GM23338 (cell line): ENCODE data around the gene WTIP. TPM values are rescaled to one million over a fixed set of nuclear protein-coding genes. Genes with fewer than 3 reads are reported as not detected.

Source experiments
- ATAC-seq: fragments of 200-7000 bp; cut with Tn5 transposase; 3 replicates; pipeline ENCODE4 v1.9.1; 2020
- DNase-seq: peaks from one replicate; pipeline ENCODE4 v3.0.0-alpha.2; 2015; ENCODE audit warnings: low spot score
- H2AFZ ChIP-seq: fragments of 200-600 bp; sonication (generic); 2 replicates; pipeline ENCODE4 v1.8.0; 2016; ENCODE audit warnings: antibody characterized with exemption, mild to moderate bottlenecking, moderate library complexity
- H3F3A ChIP-seq: fragments of 200-600 bp; sonication (generic); replicated peaks from 2 replicates; pipeline ENCODE4 v1.8.0; 2017; ENCODE audit warnings: antibody characterized with exemption, mixed run types, low read depth
- H3K27ac ChIP-seq: fragments of 200-600 bp; sonication (generic); 2 replicates; pipeline ENCODE4 v1.6.1; 2016; ENCODE audit warnings: low read depth
- H3K27me3 ChIP-seq: fragments of 200-600 bp; sonication (generic); 2 replicates; pipeline ENCODE4 v1.8.0; 2016; ENCODE audit warnings: mild to moderate bottlenecking, mixed run types, moderate library complexity; ENCODE audit not compliant: insufficient read depth
- H3K36me3 ChIP-seq: fragments of 200-600 bp; sonication (generic); 2 replicates; pipeline ENCODE4 v1.8.0; 2016; ENCODE audit warnings: mild to moderate bottlenecking; ENCODE audit not compliant: insufficient read depth
- H3K4me1 ChIP-seq: fragments of 200-600 bp; sonication (generic); 2 replicates; pipeline ENCODE4 v1.8.0; 2016; ENCODE audit warnings: mild to moderate bottlenecking, moderate library complexity; ENCODE audit not compliant: insufficient read depth
- H3K4me2 ChIP-seq: fragments of 200-600 bp; sonication (generic); 2 replicates; pipeline ENCODE4 v1.7.1; 2017; ENCODE audit warnings: mixed run types
- H3K4me3 ChIP-seq: fragments of 200-600 bp; sonication (generic); 2 replicates; pipeline ENCODE4 v1.6.1; 2016; ENCODE audit warnings: mixed run types
- H3K79me2 ChIP-seq: fragments of 200-600 bp; sonication (generic); replicated peaks from 2 replicates; pipeline ENCODE4 v1.8.0; 2017; ENCODE audit warnings: mild to moderate bottlenecking; ENCODE audit not compliant: insufficient read depth
- H3K9me2 ChIP-seq: fragments of 200-600 bp; sonication (generic); 2 replicates; pipeline ENCODE4 v1.8.0; 2017; ENCODE audit not compliant: insufficient read depth
- H4K20me1 ChIP-seq: fragments of 200-600 bp; sonication (generic); replicated peaks from 2 replicates; pipeline ENCODE4 v1.8.0; 2017; ENCODE audit warnings: mild to moderate bottlenecking; ENCODE audit not compliant: insufficient read depth
- H3K27ac Mint-ChIP-seq: 2 replicates; pipeline ENCODE4 v1.8.0; 2020; ENCODE audit warnings: inconsistent platforms, mild to moderate bottlenecking, moderate library complexity, mixed read lengths
- H3K27me3 Mint-ChIP-seq: 3 replicates; pipeline ENCODE4 v1.8.0; 2022; ENCODE audit warnings: low read depth, mild to moderate bottlenecking, moderate library complexity, mixed read lengths, inconsistent platforms; ENCODE audit not compliant: insufficient read depth, poor library complexity
- H3K36me3 Mint-ChIP-seq: 3 replicates; pipeline ENCODE4 v1.8.0; 2021; ENCODE audit warnings: low read depth, mild to moderate bottlenecking, inconsistent platforms, moderate library complexity, mixed read lengths
- H3K4me1 Mint-ChIP-seq: 3 replicates; pipeline ENCODE4 v1.8.0; 2020; ENCODE audit warnings: mild to moderate bottlenecking, inconsistent platforms, mixed read lengths
- H3K4me3 Mint-ChIP-seq: 3 replicates; pipeline ENCODE4 v1.8.0; 2021; ENCODE audit warnings: moderate library complexity, mild to moderate bottlenecking, inconsistent platforms, mixed read lengths
- H3K9me3 Mint-ChIP-seq: 3 replicates; pipeline ENCODE4 v1.8.0; 2020; ENCODE audit warnings: moderate library complexity, mild to moderate bottlenecking, inconsistent platforms, mixed read lengths
- CREB1 ChIP-seq: fragments of 250-450 bp; sonication (Bioruptor Pico); IDR thresholded peaks from 2 replicates; pipeline ENCODE4 v1.5.0; 2020; ENCODE audit warnings: low read depth, mild to moderate bottlenecking, moderate library complexity
- EZH2phosphoT487 ChIP-seq: fragments of 200-600 bp; sonication (generic); IDR thresholded peaks from one replicate; pipeline ENCODE4 v1.8.1; 2018; ENCODE audit warnings: antibody characterized with exemption; ENCODE audit not compliant: unreplicated experiment
- NANOG ChIP-seq: IDR thresholded peaks from 2 replicates; pipeline ENCODE4 v1.6.1; 2016; ENCODE audit warnings: antibody characterized with exemption, borderline replicate concordance
- POLR2AphosphoS5 ChIP-seq: IDR thresholded peaks from 2 replicates; pipeline ENCODE4 v1.6.1; 2016; ENCODE audit warnings: antibody characterized with exemption, low read depth
- REST ChIP-seq: IDR thresholded peaks from one replicate; pipeline ENCODE4 v1.6.1; 2018; ENCODE audit warnings: antibody characterized with exemption; ENCODE audit not compliant: unreplicated experiment
- STAT1 ChIP-seq: IDR thresholded peaks from one replicate; pipeline ENCODE4 v1.6.1; 2016; ENCODE audit warnings: antibody characterized with exemption; ENCODE audit not compliant: unreplicated experiment
- ZNF114 ChIP-seq: fragments of 250-450 bp; sonication (Bioruptor Pico); IDR thresholded peaks from 2 replicates; pipeline ENCODE4 v1.5.0; 2020; ENCODE audit warnings: mild to moderate bottlenecking, moderate library complexity
- ZNF331 ChIP-seq: fragments of 250-450 bp; sonication (Bioruptor Pico); IDR thresholded peaks from 2 replicates; pipeline ENCODE4 v1.5.0; 2020; ENCODE audit warnings: low read depth, mild to moderate bottlenecking, moderate library complexity
- ZNF462 ChIP-seq: fragments of 250-450 bp; sonication (Bioruptor Pico); IDR thresholded peaks from 2 replicates; pipeline ENCODE4 v1.5.0; 2020; ENCODE audit warnings: mild to moderate bottlenecking, moderate library complexity
- polyA plus RNA-seq: library from polyadenylated mRNA; unstranded; fragments of >200 nt; fragmentation: Nextera tagmentation; extraction: Ambion mirVana; gene quantifications from 2 replicates; pipeline ENCODE4 v1.2.1, GENCODE V29; 2016
- total RNA-seq: library from RNA; depleted of rRNA; stranded (reverse); fragments of >200 nt; shearing (Covaris generic); gene quantifications from 2 replicates; pipeline ENCODE4 v1.2.3, GENCODE V29; 2014

WTIP gene
- total and polyA plus RNA-seq, 2 experiments from 2014 or later: 0.47 to 8.9 TPM

DNA sequence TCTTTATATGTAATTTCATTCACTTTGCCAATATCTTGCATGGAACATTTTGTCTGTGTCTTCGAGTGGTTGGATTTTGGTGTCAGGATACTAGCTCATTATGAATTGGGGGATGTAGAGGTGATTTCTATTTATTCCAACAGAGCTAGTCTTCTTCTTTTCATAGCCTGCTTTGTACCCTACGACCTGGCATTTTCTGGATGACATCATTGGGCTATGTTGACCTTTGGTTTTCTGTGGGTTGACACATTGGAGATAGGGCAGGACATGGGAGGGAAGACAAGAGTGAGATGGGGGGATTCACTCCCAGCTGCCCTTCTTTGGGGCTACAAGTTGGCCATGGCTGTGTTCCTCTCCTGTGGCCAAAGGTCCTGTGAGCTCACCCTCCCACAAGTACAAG lies 38.0 kb downstream of the WTIP start:
- H3K4me1 ChIP-seq: no peaks in the 10 kb centered on the region
- H3K79me2 ChIP-seq: no peaks in the 10 kb centered on the region
- H3K9me2 ChIP-seq: peaks cover 14% of the 10 kb centered on the region; the same call in 1 of the 2 replicates
- H3K4me3 ChIP-seq: no peak overlapping the region
- no peaks in the 10 kb centered on the region for H4K20me1 ChIP-seq
- Mint-ChIP-seq H3K27me3 (no peaks in the 10 kb centered on the region), H3K4me3 (no peak overlapping the region), H3K4me1 (no peaks in the 10 kb centered on the region), H3K9me3 (peaks cover 22% of the 10 kb centered on the region; the same call in 2 of the 3 replicates), H3K36me3 (no peaks in the 10 kb centered on the region), H3K27ac (no peak overlapping the region)
- TF ChIP-seq ZNF331: no peak
- no peak for TF ChIP-seq NANOG
- TF ChIP-seq CREB1 (CRISPR knock-in tag): no peak
- no peak for TF ChIP-seq POLR2AphosphoS5
- TF ChIP-seq STAT1: no peak
- no peak for TF ChIP-seq REST
- no peak for TF ChIP-seq EZH2phosphoT487
- TF ChIP-seq ZNF114 (CRISPR knock-in tag): no peak
- TF ChIP-seq ZNF462: no peak
- DNase-seq (no peak), ATAC-seq (no peak)
- H3K27me3 ChIP-seq: no peaks in the 10 kb centered on the region
- H2AFZ ChIP-seq: no peak overlapping the region
- no peaks in the 10 kb centered on the region for H3F3A ChIP-seq
- H3K36me3 ChIP-seq: no peaks in the 10 kb centered on the region
- H3K27ac ChIP-seq: no peak overlapping the region
- H3K4me2 ChIP-seq: no peak overlapping the region
